ENCODE results near the gene MYPOP. TPM values are rescaled to one million over a fixed set of nuclear protein-coding genes. Genes with fewer than 3 reads are reported as not detected.

Gene MYPOP
- total and polyA plus RNA-seq, 10 of the 15 experiments (the other 5 are each of a cell fraction or from before 2014, with no cell fraction given) = 0.47 to 9.4 (median 1.4) TPM

DNA sequence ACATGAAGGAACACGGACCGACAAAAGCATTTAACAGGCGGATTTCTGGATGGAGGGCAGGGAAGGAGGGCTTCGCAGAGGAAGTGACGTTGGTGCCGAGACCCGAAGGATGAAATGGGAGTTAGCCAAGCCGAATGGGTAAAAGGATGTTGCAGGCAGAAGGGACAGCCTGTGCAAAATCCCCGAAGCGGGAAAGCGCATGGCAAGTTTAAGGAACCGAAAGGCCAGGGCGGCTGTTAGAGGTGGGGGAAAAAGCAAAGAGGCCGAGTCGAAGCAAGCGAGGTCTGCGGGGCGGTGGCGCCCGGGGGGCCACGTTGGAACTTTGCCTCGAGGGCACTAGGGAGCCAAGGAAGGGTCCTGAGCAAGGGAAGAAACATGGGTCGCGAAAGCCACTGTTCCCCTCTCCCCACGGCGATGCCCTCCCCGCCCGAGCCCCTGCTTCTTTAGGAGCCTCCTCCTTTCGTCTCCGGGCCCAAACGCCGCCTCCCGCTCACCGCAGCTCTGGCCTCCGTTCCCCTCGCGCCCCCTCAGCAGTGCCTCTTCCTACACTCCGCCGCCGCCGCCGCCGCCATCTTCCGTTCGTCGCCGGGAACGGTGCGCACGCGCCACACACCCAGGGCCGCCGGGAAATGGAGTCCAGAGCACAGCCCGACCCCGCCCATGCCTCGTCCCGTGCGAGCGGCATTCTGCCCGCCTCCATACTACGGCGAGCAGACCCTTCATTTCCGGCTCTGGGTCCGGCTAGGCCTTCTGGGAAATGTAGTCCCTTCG, 39.7 kb downstream of the MYPOP start, which contains the start of gene SYMPK (continued):
- TF ChIP-seq, protein P1, sequence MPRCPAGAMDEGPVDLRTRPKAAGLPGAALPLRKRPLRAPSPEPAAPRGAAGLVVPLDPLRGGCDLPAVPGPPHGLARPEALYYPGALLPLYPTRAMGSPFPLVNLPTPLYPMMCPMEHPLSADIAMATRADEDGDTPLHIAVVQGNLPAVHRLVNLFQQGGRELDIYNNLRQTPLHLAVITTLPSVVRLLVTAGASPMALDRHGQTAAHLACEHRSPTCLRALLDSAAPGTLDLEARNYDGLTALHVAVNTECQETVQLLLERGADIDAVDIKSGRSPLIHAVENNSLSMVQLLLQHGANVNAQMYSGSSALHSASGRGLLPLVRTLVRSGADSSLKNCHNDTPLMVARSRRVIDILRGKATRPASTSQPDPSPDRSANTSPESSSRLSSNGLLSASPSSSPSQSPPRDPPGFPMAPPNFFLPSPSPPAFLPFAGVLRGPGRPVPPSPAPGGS (IDR thresholded peaks at IDR 0.05; ENCODE audit: borderline replicate concordance, insufficient read depth, low read depth, low read length, poor library complexity, severe bottlenecking) = no peak
- TF ChIP-seq, protein P2, sequence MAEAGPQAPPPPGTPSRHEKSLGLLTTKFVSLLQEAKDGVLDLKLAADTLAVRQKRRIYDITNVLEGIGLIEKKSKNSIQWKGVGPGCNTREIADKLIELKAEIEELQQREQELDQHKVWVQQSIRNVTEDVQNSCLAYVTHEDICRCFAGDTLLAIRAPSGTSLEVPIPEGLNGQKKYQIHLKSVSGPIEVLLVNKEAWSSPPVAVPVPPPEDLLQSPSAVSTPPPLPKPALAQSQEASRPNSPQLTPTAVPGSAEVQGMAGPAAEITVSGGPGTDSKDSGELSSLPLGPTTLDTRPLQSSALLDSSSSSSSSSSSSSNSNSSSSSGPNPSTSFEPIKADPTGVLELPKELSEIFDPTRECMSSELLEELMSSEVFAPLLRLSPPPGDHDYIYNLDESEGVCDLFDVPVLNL (IDR thresholded peaks at IDR 0.05; ENCODE audit: low read depth, low read length) = 0 out of 2 replicates have a peak, but pooled peaks have one; percentile 41
- TF ChIP-seq TARDBP (IDR thresholded peaks at IDR 0.05; ENCODE audit: borderline replicate concordance) (no peak), FOS (IDR thresholded peaks at IDR 0.05; ENCODE audit: borderline replicate concordance, extremely low read depth, insufficient read length) (no peak), SUZ12 (IDR thresholded peaks at IDR 0.05; ENCODE audit: unreplicated experiment) (no peak), POLR2A (IDR thresholded peaks at IDR 0.05; ENCODE audit: low read depth, low read length) (peak; percentile 92), MTA3 (IDR thresholded peaks at IDR 0.05; ENCODE audit: borderline replicate concordance, low read length) (no peak), NFXL1 (IDR thresholded peaks at IDR 0.05; ENCODE audit: borderline replicate concordance) (no peak), ETV6 (conservative IDR thresholded peaks at IDR 0.05 in 1 of 2, IDR thresholded peaks at IDR 0.05 in 1 of 2; ENCODE audit: borderline replicate concordance in 1 of 2, low read depth in 1 of 2) (no peak), KLF5 (IDR thresholded peaks at IDR 0.05; ENCODE audit: partially characterized antibody) (no peak), TBL1XR1 (IDR thresholded peaks at IDR 0.05; ENCODE audit: low read depth, low read length) (no peak), RAD21 (IDR thresholded peaks at IDR 0.05; ENCODE audit: insufficient read depth, low read depth, low read length) (no peak), CREM (IDR thresholded peaks at IDR 0.05; ENCODE audit: low read depth) (peak; percentile 97), ATF3 (IDR thresholded peaks at IDR 0.05; ENCODE audit: borderline replicate concordance, extremely low read depth, low read depth, low read length) (no peak), SMARCA5 (IDR thresholded peaks at IDR 0.05) (peak; percentile 92), SRF (IDR thresholded peaks at IDR 0.05; ENCODE audit: low read depth in 2 of 2, low read length in 2 of 2) (0 out of 4 replicates have a peak, but pooled peaks have one; percentile 26 to 42), FOXK2 (IDR thresholded peaks at IDR 0.05) (no peak), TCF7 (IDR thresholded peaks at IDR 0.05; ENCODE audit: borderline replicate concordance) (no peak), PAX8 (IDR thresholded peaks at IDR 0.05) (no peak), RAD51 (IDR thresholded peaks at IDR 0.05) (peak; percentile 83; the same call in 1 of the 2 replicates), ATF7 (IDR thresholded peaks at IDR 0.05; ENCODE audit: low read depth) (no peak)
- TF ChIP-seq, protein P3, sequence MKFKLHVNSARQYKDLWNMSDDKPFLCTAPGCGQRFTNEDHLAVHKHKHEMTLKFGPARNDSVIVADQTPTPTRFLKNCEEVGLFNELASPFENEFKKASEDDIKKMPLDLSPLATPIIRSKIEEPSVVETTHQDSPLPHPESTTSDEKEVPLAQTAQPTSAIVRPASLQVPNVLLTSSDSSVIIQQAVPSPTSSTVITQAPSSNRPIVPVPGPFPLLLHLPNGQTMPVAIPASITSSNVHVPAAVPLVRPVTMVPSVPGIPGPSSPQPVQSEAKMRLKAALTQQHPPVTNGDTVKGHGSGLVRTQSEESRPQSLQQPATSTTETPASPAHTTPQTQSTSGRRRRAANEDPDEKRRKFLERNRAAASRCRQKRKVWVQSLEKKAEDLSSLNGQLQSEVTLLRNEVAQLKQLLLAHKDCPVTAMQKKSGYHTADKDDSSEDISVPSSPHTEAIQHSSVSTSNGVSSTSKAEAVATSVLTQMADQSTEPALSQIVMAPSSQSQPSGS (IDR thresholded peaks at IDR 0.05; ENCODE audit: low read length) = no peak
- TF ChIP-seq, protein P4, sequence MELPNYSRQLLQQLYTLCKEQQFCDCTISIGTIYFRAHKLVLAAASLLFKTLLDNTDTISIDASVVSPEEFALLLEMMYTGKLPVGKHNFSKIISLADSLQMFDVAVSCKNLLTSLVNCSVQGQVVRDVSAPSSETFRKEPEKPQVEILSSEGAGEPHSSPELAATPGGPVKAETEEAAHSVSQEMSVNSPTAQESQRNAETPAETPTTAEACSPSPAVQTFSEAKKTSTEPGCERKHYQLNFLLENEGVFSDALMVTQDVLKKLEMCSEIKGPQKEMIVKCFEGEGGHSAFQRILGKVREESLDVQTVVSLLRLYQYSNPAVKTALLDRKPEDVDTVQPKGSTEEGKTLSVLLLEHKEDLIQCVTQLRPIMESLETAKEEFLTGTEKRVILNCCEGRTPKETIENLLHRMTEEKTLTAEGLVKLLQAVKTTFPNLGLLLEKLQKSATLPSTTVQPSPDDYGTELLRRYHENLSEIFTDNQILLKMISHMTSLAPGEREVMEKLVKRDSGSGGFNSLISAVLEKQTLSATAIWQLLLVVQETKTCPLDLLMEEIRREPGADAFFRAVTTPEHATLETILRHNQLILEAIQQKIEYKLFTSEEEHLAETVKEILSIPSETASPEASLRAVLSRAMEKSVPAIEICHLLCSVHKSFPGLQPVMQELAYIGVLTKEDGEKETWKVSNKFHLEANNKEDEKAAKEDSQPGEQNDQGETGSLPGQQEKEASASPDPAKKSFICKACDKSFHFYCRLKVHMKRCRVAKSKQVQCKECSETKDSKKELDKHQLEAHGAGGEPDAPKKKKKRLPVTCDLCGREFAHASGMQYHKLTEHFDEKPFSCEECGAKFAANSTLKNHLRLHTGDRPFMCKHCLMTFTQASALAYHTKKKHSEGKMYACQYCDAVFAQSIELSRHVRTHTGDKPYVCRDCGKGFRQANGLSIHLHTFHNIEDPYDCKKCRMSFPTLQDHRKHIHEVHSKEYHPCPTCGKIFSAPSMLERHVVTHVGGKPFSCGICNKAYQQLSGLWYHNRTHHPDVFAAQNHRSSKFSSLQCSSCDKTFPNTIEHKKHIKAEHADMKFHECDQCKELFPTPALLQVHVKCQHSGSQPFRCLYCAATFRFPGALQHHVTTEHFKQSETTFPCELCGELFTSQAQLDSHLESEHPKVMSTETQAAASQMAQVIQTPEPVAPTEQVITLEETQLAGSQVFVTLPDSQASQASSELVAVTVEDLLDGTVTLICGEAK (IDR thresholded peaks at IDR 0.05; ENCODE audit: borderline replicate concordance) = peak; percentile 96

Measured in GM12878 (cell line).